DLD1 (cell line): Measurements from ENCODE around the gene AMZ1.

Source experiments
- in situ Hi-C: cut with HindIII; loops from 2 replicates; pipeline ENCODE4 v1.10.0; 2017; ENCODE audit warnings: low sequenced_read_pairs

AMZ1 gene

GRCh38 chr7:2687881-2688318, at the start of gene AMZ1:
Gene AMZ1, plus strand, starts transcription at chr7:2688202. Its CDS starts 12,250 bp downstream, at chr7:2700452.
- in situ Hi-C loops: no loop called here

- in situ Hi-C loops: no loop called here
These were observed 49.6 kb upstream of the AMZ1 start for GRCh38 chr7:2638224-2638991.

GRCh38 chr7:2639181-2639681, 48.8 kb upstream of the AMZ1 start:
- in situ Hi-C loops: no loop called here

- in situ Hi-C loops: no loop called here
These were observed 48.1 kb upstream of the AMZ1 start for GRCh38 chr7:2639695-2640481.

GRCh38 chr7:2640482-2640830, 47.5 kb upstream of the AMZ1 start:
- in situ Hi-C loops: no loop called here

GRCh38 chr7:2640846-2641316, 47.1 kb upstream of the AMZ1 start:
- in situ Hi-C loops: no loop called here

- in situ Hi-C loops: no loop called here
These were observed 46.3 kb upstream of the AMZ1 start for GRCh38 chr7:2641406-2642393.

- in situ Hi-C loops: no loop called here
These were observed 44.4 kb upstream of the AMZ1 start for GRCh38 chr7:2643386-2644219.

GRCh38 chr7:2644220-2644561, 43.8 kb upstream of the AMZ1 start:
- in situ Hi-C loops: no loop called here

GRCh38 chr7:2644562-2645273, 43.3 kb upstream of the AMZ1 start:
- in situ Hi-C loops: no loop called here

- in situ Hi-C loops: no loop called here
These were observed 42.6 kb upstream of the AMZ1 start for GRCh38 chr7:2645274-2645868.

GRCh38 chr7:2646336-2646679, 41.7 kb upstream of the AMZ1 start:
- in situ Hi-C loops: no loop called here

- in situ Hi-C loops: no loop called here
These were observed 41.1 kb upstream of the AMZ1 start for GRCh38 chr7:2646680-2647571.

- in situ Hi-C loops: no loop called here
These were observed 40.3 kb upstream of the AMZ1 start for GRCh38 chr7:2647594-2648172.

GRCh38 chr7:2649139-2649838, 38.7 kb upstream of the AMZ1 start:
- in situ Hi-C loops: no loop called here

GRCh38 chr7:2649991-2650390, 38.0 kb upstream of the AMZ1 start:
- in situ Hi-C loops: no loop called here

- in situ Hi-C loops: no loop called here
These were observed 37.6 kb upstream of the AMZ1 start for GRCh38 chr7:2650451-2650850.
